HG02840 (cell line): ENCODE measurements around the gene ZNF148.

Experiments used
- ATAC-seq: cut with Tn5 transposase; IDR thresholded peaks from one replicate; pipeline ENCODE4 v1.9.1; 2021; ENCODE audit warnings: mild to moderate bottlenecking, moderate library complexity, moderate number of reproducible peaks; ENCODE audit not compliant: unreplicated experiment, low FRiP score

ZNF148 gene

GRCh38 chr3:125194849-125195601 is 180.1 kb downstream of the ZNF148 start:
- ATAC-seq = no peak

GRCh38 chr3:125194061-125194848 is 180.9 kb downstream of the ZNF148 start:
- ATAC-seq = no peak

- no peak for ATAC-seq
Measured at GRCh38 chr3:125192190-125193035, 182.7 kb downstream of the ZNF148 start.

- ATAC-seq = no peak
Measured at GRCh38 chr3:125191730-125192129, 183.4 kb downstream of the ZNF148 start.

GRCh38 chr3:125191256-125191655 is 183.9 kb downstream of the ZNF148 start:
- no peak for ATAC-seq

GRCh38 chr3:125190786-125191185 is 184.3 kb downstream of the ZNF148 start:
- ATAC-seq = no peak

- no peak for ATAC-seq
Measured at GRCh38 chr3:125189378-125190165, 185.6 kb downstream of the ZNF148 start.

GRCh38 chr3:125188955-125189354 is 186.2 kb downstream of the ZNF148 start:
- no peak for ATAC-seq

- no peak for ATAC-seq
Measured at GRCh38 chr3:125187599-125187910, 187.6 kb downstream of the ZNF148 start.

- ATAC-seq = no peak
Measured at GRCh38 chr3:125186800-125187598, 188.1 kb downstream of the ZNF148 start.

GRCh38 chr3:125186261-125186787 is 188.8 kb downstream of the ZNF148 start:
- no peak for ATAC-seq

GRCh38 chr3:125185805-125186204 is 189.3 kb downstream of the ZNF148 start:
- no peak for ATAC-seq

- ATAC-seq = no peak
Measured at GRCh38 chr3:125179884-125180240, 195.3 kb downstream of the ZNF148 start.

GRCh38 chr3:125179143-125179883 is 195.8 kb downstream of the ZNF148 start:
- no peak for ATAC-seq

- ATAC-seq = no peak
Measured at GRCh38 chr3:125177746-125178145, 197.4 kb downstream of the ZNF148 start.
